ENCODE data around the gene SPINK1. TPM values are rescaled to one million over a fixed set of nuclear protein-coding genes. Genes with fewer than 3 reads are reported as not detected.

The SPINK1 gene
- total and polyA plus RNA-seq, 2 of the 4 experiments (the other 2 are of a cell fraction), result not detected

GRCh38 chr5:147801461-147801860 lies 30.0 kb downstream of the SPINK1 start:
- Histone ChIP-seq H2AK9ac (replicated peaks; ENCODE audit: low read depth, low read length, poor library complexity) (no peak overlapping the region), H3K23ac (ENCODE audit: low read depth, low read length) (no peak overlapping the region), H3K56ac (ENCODE audit: extremely low read depth, insufficient read depth, low read length) (no peak overlapping the region), H3K9me3 (ENCODE audit: control insufficient read depth, insufficient read depth, low read length) (no peaks in the 10 kb centered on the region), H3K9me1 (ENCODE audit: insufficient read depth, low read length) (no peaks in the 10 kb centered on the region), H2BK15ac (ENCODE audit: low read depth, low read length) (no peak overlapping the region), H3K18ac (ENCODE audit: low read depth, low read length) (no peak overlapping the region), H3K27ac (ENCODE audit: insufficient read depth, low read length) (no peak overlapping the region), H3K9ac (ENCODE audit: low read depth, low read length) (no peak overlapping the region), H4K5ac (ENCODE audit: low read depth, low read length) (no peak overlapping the region), H2AFZ (replicated peaks; ENCODE audit: low read length, poor library complexity) (no peak overlapping the region), H3K4me1 (ENCODE audit: control insufficient read depth, insufficient read depth, low read length) (no peaks in the 10 kb centered on the region), H4K91ac (ENCODE audit: insufficient read depth, low read depth, low read length) (no peak overlapping the region), H2AK5ac (ENCODE audit: low read depth, low read length) (no peak overlapping the region), H2BK120ac (ENCODE audit: low read depth, low read length) (no peak overlapping the region), H4K8ac (ENCODE audit: low read depth in 2 of 2, low read length in 2 of 2) (no peak overlapping the region), H3K36me3 (ENCODE audit: control insufficient read depth, insufficient read depth, low read length) (no peaks in the 10 kb centered on the region), H3K27me3 (ENCODE audit: control insufficient read depth, insufficient read depth, low read length) (no peaks in the 10 kb centered on the region), H2BK20ac (ENCODE audit: low read depth, low read length) (no peak overlapping the region), H4K20me1 (ENCODE audit: insufficient read depth, low read length) (no peaks in the 10 kb centered on the region), H2BK5ac (ENCODE audit: low read depth, low read length, poor library complexity, severe bottlenecking) (no peak overlapping the region), H3K79me1 (ENCODE audit: low read depth in 1 of 2, low read length in 2 of 2) (no peaks in the 10 kb centered on the region), H3K4me3 (ENCODE audit: insufficient read depth, low read depth, low read length) (no peak overlapping the region), H3K14ac (replicated peaks; ENCODE audit: low read depth, low read length) (no peak overlapping the region), H3K4ac (ENCODE audit: low read depth, low read length) (no peak overlapping the region), H3K4me2 (ENCODE audit: low read depth, low read length) (no peak overlapping the region)
- ATAC-seq (ENCODE audit: low read depth) (no peak), DNase-seq (no peak)
- POLR2A ChIA-PET (ENCODE audit: unreplicated experiment), result no interaction called here
- TF ChIP-seq RCOR1 (IDR thresholded peaks at IDR 0.05; ENCODE audit: insufficient replicate concordance, low read length) (no peak), FOS (IDR thresholded peaks at IDR 0.05; ENCODE audit: low read depth, low read length) (no peak), BHLHE40 (IDR thresholded peaks at IDR 0.05; ENCODE audit: low read depth, low read length) (no peak)
- CTCF ChIA-PET, result no interaction called here
- in situ Hi-C loops (cut with MboI; ENCODE audit: low sequenced_read_pairs), result no loop called here
- dilution Hi-C loops (cut with HindIII; ENCODE audit: low sequenced_read_pairs, unreplicated experiment), result no loop called here
- intact Hi-C loops (cut with micrococcal nuclease), result no loop called here
- BruUV-seq (replicated peaks), result no TSS peak
- WGBS, 2 experiments (ENCODE audit: extremely low coverage in 2 of 2, insufficient read length in 1 of 2), result no CpG with 5 or more reads among the region's 1 CpG
